ENCODE data around the gene DZIP3.

The DZIP3 gene

GRCh38 chr3:108589081-108589997, at the start of gene DZIP3, which contains the start of gene CIP2A:
Gene DZIP3, plus strand, starts transcription at chr3:108589722. Its CDS starts 15,685 bp downstream, at chr3:108605407.
Gene CIP2A, minus strand, starts transcription at chr3:108589438. Its CDS starts 63 bp downstream, at chr3:108589375.
- peak; percentile 75 to 89 for DNase-seq

- no peak for DNase-seq
These were observed 43.3 kb upstream of the DZIP3 start for GRCh38 chr3:108546247-108546646.

GRCh38 chr3:108546692-108547091, 42.8 kb upstream of the DZIP3 start:
- DNase-seq: no peak

GRCh38 chr3:108548304-108548703, 41.2 kb upstream of the DZIP3 start:
- DNase-seq: no peak

- no peak for DNase-seq
These were observed 40.6 kb upstream of the DZIP3 start for GRCh38 chr3:108548886-108549285.

GRCh38 chr3:108552267-108553159, 37.0 kb upstream of the DZIP3 start:
- peak in 1 of 2 experiments; percentile 64 for DNase-seq

GRCh38 chr3:108554229-108554628, 35.3 kb upstream of the DZIP3 start:
- no peak for DNase-seq

- no peak for DNase-seq
These were observed 34.5 kb upstream of the DZIP3 start for GRCh38 chr3:108554913-108555571.

GRCh38 chr3:108555966-108556581, 33.4 kb upstream of the DZIP3 start:
- DNase-seq: no peak

GRCh38 chr3:108562565-108562964, 27.0 kb upstream of the DZIP3 start:
- no peak for DNase-seq

GRCh38 chr3:108564564-108564963, 25.0 kb upstream of the DZIP3 start:
- no peak for DNase-seq

- no peak for DNase-seq
These were observed 24.0 kb upstream of the DZIP3 start for GRCh38 chr3:108565506-108565905.

GRCh38 chr3:108566599-108566998, 22.9 kb upstream of the DZIP3 start:
- no peak for DNase-seq

GRCh38 chr3:108569336-108569735, 20.2 kb upstream of the DZIP3 start:
- no peak for DNase-seq

- DNase-seq: no peak
These were observed 11.5 kb upstream of the DZIP3 start for GRCh38 chr3:108578064-108578463.

- no peak for DNase-seq
These were observed 921 bp upstream of the DZIP3 start for GRCh38 chr3:108588601-108589000.

- no peak for DNase-seq
These were observed 439 bp downstream of the DZIP3 start for GRCh38 chr3:108589998-108590323.

- DNase-seq: no peak
These were observed 938 bp downstream of the DZIP3 start for GRCh38 chr3:108590460-108590859.

GRCh38 chr3:108595321-108595720, 5.8 kb downstream of the DZIP3 start:
- no peak for DNase-seq

- DNase-seq: no peak
These were observed 8.9 kb downstream of the DZIP3 start for GRCh38 chr3:108598375-108598774.

- no peak for DNase-seq
These were observed 10.3 kb downstream of the DZIP3 start for GRCh38 chr3:108599677-108600409.

Measured in SW 1271 (cell line).